HG03558 (cell line): ENCODE results near the gene LYPD6.
A peak's percentile ranks its signal among the peaks of the same experiment; 100 is the strongest.

Source experiments
- ATAC-seq: cut with Tn5 transposase; IDR thresholded peaks from one replicate; pipeline ENCODE4 v1.9.1; 2021; ENCODE audit warnings: moderate number of reproducible peaks; ENCODE audit not compliant: unreplicated experiment; ENCODE audit errors: extremely low read depth

LYPD6 gene

GRCh38 chr2:149446748-149447147 is 116.4 kb downstream of the LYPD6 start:
- no peak for ATAC-seq

- ATAC-seq, result no peak
Measured at GRCh38 chr2:149448315-149448714, 117.9 kb downstream of the LYPD6 start.

GRCh38 chr2:149449017-149449416 is 118.6 kb downstream of the LYPD6 start:
- ATAC-seq, result no peak

- no peak for ATAC-seq
Measured at GRCh38 chr2:149451417-149452165, 121.2 kb downstream of the LYPD6 start.

GRCh38 chr2:149456285-149456684 is 125.9 kb downstream of the LYPD6 start:
- no peak for ATAC-seq

- ATAC-seq, result no peak
Measured at GRCh38 chr2:149458502-149458901, 128.1 kb downstream of the LYPD6 start.

GRCh38 chr2:149463328-149464002 is 133.1 kb downstream of the LYPD6 start:
- peak; percentile 95 for ATAC-seq

GRCh38 chr2:149464396-149464795 is 134.0 kb downstream of the LYPD6 start:
- ATAC-seq, result no peak

- no peak for ATAC-seq
Measured at GRCh38 chr2:149465873-149466272, 135.5 kb downstream of the LYPD6 start.

GRCh38 chr2:149466635-149467034 is 136.2 kb downstream of the LYPD6 start:
- no peak for ATAC-seq

- no peak for ATAC-seq
Measured at GRCh38 chr2:149467436-149467835, 137.0 kb downstream of the LYPD6 start.

- ATAC-seq, result no peak
Measured at GRCh38 chr2:149468636-149469035, 138.2 kb downstream of the LYPD6 start.

- ATAC-seq, result no peak
Measured at GRCh38 chr2:149470046-149470445, 139.7 kb downstream of the LYPD6 start.

- ATAC-seq, result no peak
Measured at GRCh38 chr2:149472413-149472812, 142.0 kb downstream of the LYPD6 start.

GRCh38 chr2:149473068-149473467 is 142.7 kb downstream of the LYPD6 start:
- ATAC-seq, result no peak

GRCh38 chr2:149473521-149473920 is 143.1 kb downstream of the LYPD6 start:
- no peak for ATAC-seq

GRCh38 chr2:149483004-149483605 is 152.7 kb downstream of the LYPD6 start:
- no peak for ATAC-seq

- ATAC-seq, result no peak
Measured at GRCh38 chr2:149486664-149487063, 156.3 kb downstream of the LYPD6 start.

- no peak for ATAC-seq
Measured at GRCh38 chr2:149487189-149487588, 156.8 kb downstream of the LYPD6 start.

- no peak for ATAC-seq
Measured at GRCh38 chr2:149488706-149489440, 158.5 kb downstream of the LYPD6 start.

- no peak for ATAC-seq
Measured at GRCh38 chr2:149489452-149489851, 159.1 kb downstream of the LYPD6 start.
